ENCODE data around the gene PLAU. TPM values are rescaled to one million over a fixed set of nuclear protein-coding genes. Genes with fewer than 3 reads are reported as not detected.

The PLAU gene
- total and polyA plus RNA-seq, 9 of the 15 experiments (the other 6 are each of a cell fraction or from before 2014, with no cell fraction given) = 2.1 to 16.9 (median 3.3) TPM

DNA sequence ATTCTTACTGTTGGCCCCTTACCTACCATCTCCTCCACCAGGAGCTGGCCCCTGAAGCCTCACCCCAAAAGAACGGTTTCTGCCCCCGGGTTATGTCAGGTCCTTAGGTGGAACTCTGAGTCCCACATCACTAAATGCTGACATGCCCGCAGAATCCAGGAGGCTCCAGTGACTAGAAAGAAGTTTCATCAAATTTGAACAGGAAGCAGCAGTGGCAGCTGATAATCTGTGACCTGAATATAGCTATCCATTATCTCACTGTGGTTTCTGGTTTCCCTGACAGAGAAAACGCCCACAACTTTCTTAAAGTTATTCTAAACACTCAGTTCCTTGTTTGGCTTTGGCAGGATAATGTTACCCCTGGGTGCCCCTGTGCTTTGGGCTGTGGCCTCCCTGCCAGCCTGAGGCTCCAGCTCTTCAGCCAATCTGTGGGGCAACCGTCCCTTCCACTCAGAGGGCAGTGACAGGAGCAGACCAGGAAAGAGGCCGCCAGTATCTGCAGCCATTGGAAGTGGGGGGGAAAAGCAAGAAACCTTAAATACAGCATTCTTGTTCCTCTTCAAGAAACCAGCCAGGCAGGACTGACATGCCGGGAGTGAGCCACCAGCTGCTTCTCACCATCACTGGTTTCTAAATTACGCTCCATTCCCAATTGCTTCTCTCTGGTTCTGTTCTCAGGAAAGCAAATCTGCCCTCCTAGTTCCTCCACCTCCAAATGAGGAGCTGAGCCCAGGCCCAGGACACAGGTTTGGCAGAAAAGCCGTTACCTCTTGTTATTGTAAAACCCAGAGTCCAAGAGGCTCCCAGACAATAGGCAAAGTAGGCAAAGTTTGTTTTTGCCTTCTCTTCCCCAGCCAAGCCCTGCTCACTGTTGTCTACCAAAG is 45.8 kb downstream of the PLAU start (continued):
- TF ChIP-seq, protein P1, sequence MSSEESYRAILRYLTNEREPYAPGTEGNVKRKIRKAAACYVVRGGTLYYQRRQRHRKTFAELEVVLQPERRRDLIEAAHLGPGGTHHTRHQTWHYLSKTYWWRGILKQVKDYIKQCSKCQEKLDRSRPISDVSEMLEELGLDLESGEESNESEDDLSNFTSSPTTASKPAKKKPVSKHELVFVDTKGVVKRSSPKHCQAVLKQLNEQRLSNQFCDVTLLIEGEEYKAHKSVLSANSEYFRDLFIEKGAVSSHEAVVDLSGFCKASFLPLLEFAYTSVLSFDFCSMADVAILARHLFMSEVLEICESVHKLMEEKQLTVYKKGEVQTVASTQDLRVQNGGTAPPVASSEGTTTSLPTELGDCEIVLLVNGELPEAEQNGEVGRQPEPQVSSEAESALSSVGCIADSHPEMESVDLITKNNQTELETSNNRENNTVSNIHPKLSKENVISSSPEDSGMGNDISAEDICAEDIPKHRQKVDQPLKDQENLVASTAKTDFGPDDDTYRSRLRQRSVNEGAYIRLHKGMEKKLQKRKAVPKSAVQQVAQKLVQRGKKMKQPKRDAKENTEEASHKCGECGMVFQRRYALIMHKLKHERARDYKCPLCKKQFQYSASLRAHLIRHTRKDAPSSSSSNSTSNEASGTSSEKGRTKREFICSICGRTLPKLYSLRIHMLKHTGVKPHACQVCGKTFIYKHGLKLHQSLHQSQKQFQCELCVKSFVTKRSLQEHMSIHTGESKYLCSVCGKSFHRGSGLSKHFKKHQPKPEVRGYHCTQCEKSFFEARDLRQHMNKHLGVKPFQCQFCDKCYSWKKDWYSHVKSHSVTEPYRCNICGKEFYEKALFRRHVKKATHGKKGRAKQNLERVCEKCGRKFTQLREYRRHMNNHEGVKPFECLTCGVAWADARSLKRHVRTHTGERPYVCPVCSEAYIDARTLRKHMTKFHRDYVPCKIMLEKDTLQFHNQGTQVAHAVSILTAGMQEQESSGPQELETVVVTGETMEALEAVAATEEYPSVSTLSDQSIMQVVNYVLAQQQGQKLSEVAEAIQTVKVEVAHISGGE (CRISPR knock-in tag; IDR thresholded peaks at IDR 0.05) = no peak; a peak in 1 of 6 replicates
- no peak for TF ChIP-seq NR2F6 (CRISPR knock-in tag; IDR thresholded peaks at IDR 0.05)
- TF ChIP-seq CBX1 (IDR thresholded peaks at IDR 0.05; ENCODE audit: low read depth) = no peak
- no peak for TF ChIP-seq CEBPB (tag; IDR thresholded peaks at IDR 0.05)
- TF ChIP-seq TBL1XR1 (IDR thresholded peaks at IDR 0.05; ENCODE audit: low read length in 2 of 2) = peak; percentile 71 to 97; a peak in 3 of 4 replicates
- TF ChIP-seq BCOR (IDR thresholded peaks at IDR 0.05) = no peak
- TF ChIP-seq NFRKB (IDR thresholded peaks at IDR 0.05; ENCODE audit: low read depth) = peak; percentile 77
- no peak for TF ChIP-seq HNRNPL (IDR thresholded peaks at IDR 0.05; ENCODE audit: low read depth, low read length)
- peak in 1 of 2 experiments; percentile 26; a peak in 1 of 4 replicates for TF ChIP-seq NRF1 (conservative IDR thresholded peaks at IDR 0.05 in 1 of 2, IDR thresholded peaks at IDR 0.05 in 1 of 2)
- TF ChIP-seq SOX6 (IDR thresholded peaks at IDR 0.05) = peak; percentile 90
- no peak for TF ChIP-seq ZNF785 (CRISPR knock-in tag; IDR thresholded peaks at IDR 0.05)
- TF ChIP-seq, protein P2, sequence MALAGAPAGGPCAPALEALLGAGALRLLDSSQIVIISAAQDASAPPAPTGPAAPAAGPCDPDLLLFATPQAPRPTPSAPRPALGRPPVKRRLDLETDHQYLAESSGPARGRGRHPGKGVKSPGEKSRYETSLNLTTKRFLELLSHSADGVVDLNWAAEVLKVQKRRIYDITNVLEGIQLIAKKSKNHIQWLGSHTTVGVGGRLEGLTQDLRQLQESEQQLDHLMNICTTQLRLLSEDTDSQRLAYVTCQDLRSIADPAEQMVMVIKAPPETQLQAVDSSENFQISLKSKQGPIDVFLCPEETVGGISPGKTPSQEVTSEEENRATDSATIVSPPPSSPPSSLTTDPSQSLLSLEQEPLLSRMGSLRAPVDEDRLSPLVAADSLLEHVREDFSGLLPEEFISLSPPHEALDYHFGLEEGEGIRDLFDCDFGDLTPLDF (CRISPR knock-in tag; IDR thresholded peaks at IDR 0.05) = no peak
- TF ChIP-seq, protein P3, sequence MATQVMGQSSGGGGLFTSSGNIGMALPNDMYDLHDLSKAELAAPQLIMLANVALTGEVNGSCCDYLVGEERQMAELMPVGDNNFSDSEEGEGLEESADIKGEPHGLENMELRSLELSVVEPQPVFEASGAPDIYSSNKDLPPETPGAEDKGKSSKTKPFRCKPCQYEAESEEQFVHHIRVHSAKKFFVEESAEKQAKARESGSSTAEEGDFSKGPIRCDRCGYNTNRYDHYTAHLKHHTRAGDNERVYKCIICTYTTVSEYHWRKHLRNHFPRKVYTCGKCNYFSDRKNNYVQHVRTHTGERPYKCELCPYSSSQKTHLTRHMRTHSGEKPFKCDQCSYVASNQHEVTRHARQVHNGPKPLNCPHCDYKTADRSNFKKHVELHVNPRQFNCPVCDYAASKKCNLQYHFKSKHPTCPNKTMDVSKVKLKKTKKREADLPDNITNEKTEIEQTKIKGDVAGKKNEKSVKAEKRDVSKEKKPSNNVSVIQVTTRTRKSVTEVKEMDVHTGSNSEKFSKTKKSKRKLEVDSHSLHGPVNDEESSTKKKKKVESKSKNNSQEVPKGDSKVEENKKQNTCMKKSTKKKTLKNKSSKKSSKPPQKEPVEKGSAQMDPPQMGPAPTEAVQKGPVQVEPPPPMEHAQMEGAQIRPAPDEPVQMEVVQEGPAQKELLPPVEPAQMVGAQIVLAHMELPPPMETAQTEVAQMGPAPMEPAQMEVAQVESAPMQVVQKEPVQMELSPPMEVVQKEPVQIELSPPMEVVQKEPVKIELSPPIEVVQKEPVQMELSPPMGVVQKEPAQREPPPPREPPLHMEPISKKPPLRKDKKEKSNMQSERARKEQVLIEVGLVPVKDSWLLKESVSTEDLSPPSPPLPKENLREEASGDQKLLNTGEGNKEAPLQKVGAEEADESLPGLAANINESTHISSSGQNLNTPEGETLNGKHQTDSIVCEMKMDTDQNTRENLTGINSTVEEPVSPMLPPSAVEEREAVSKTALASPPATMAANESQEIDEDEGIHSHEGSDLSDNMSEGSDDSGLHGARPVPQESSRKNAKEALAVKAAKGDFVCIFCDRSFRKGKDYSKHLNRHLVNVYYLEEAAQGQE (IDR thresholded peaks at IDR 0.05; ENCODE audit: borderline replicate concordance) = no peak; the same call in 1 of the 2 replicates
- TF ChIP-seq, protein P3 (CRISPR knock-in tag; IDR thresholded peaks at IDR 0.05; ENCODE audit: low read depth) = no peak
- no peak for TF ChIP-seq ZNF75A (CRISPR knock-in tag; IDR thresholded peaks at IDR 0.05)
- TF ChIP-seq ZNF316 (IDR thresholded peaks at IDR 0.05) = peak; percentile 52; the same call in 1 of the 2 replicates

Data from K562 (cell line).